Fibroblast of pulmonary artery (primary cell): ENCODE results near the gene DMD.

Source experiments
- DNase-seq: peaks from one replicate; pipeline ENCODE4 v3.0.0-alpha.2; 2010; ENCODE audit warnings: low read depth
- H3K4me3 ChIP-seq: replicated peaks from 2 replicates; pipeline ENCODE4 v1.5.1; 2011; ENCODE audit warnings: low read depth, mild to moderate bottlenecking, control low read depth, low read length, moderate library complexity
- CTCF ChIP-seq: IDR thresholded peaks from 2 replicates; pipeline ENCODE4 v1.5.1; 2011; ENCODE audit warnings: mild to moderate bottlenecking, control low read depth, low read length, inconsistent platforms; ENCODE audit errors: missing control alignments

The DMD gene

GRCh38 chrX:31572360-31572759 lies 1639.0 kb downstream of the DMD start:
- no peak overlapping the region for H3K4me3 ChIP-seq
- DNase-seq: no peak
- TF ChIP-seq CTCF: no peak

- no peak for DNase-seq
- TF ChIP-seq CTCF: no peak
- no peak overlapping the region for H3K4me3 ChIP-seq
Observed at GRCh38 chrX:31570658-31571057, 1640.7 kb downstream of the DMD start.

- DNase-seq: no peak
- TF ChIP-seq CTCF: no peak
- H3K4me3 ChIP-seq: no peak overlapping the region
Observed at GRCh38 chrX:31563792-31564191, 1647.6 kb downstream of the DMD start.

- no peak for DNase-seq
- no peak overlapping the region for H3K4me3 ChIP-seq
Observed at GRCh38 chrX:31555506-31555905, 1655.8 kb downstream of the DMD start.

GRCh38 chrX:31551913-31552312 lies 1659.4 kb downstream of the DMD start:
- H3K4me3 ChIP-seq: no peak overlapping the region
- no peak for TF ChIP-seq CTCF
- DNase-seq: no peak

More at GRCh38 chrX:31555506-31555905, 1655.8 kb downstream of the DMD start:
- TF ChIP-seq CTCF: no peak

GRCh38 chrX:31550158-31550557 lies 1661.2 kb downstream of the DMD start:
- H3K4me3 ChIP-seq: no peak overlapping the region
- no peak for TF ChIP-seq CTCF
- DNase-seq: no peak

- DNase-seq: no peak
- TF ChIP-seq CTCF: no peak
- no peak overlapping the region for H3K4me3 ChIP-seq
Observed at GRCh38 chrX:31547816-31548215, 1663.5 kb downstream of the DMD start.
